Esophagus squamous epithelium (tissue), 4 donors: ENCODE measurements around the gene SOX8.

Experiments
- POLR2A ChIP-seq, 4 donors: fragments of 450-650 bp; IDR thresholded peaks; one replicate each; pipeline ENCODE4 v1.6.1; 2017; ENCODE audit warnings: antibody characterized with exemption in 4 of 4, mild to moderate bottlenecking in 4 of 4, moderate library complexity in 3 of 4
- TF ChIP-seq, protein P1 (sequence below), 6 experiments: fragments of 450-650 bp in 4 of 6; fragments of 200-600 bp in 2 of 6; sonication (generic) in 2 of 6; IDR thresholded peaks; one replicate each; pipeline ENCODE4 v1.5.1; 2016 to 2019; ENCODE audit warnings: antibody characterized with exemption in 6 of 6, mild to moderate bottlenecking in 4 of 6, moderate library complexity in 4 of 6

DNA sequence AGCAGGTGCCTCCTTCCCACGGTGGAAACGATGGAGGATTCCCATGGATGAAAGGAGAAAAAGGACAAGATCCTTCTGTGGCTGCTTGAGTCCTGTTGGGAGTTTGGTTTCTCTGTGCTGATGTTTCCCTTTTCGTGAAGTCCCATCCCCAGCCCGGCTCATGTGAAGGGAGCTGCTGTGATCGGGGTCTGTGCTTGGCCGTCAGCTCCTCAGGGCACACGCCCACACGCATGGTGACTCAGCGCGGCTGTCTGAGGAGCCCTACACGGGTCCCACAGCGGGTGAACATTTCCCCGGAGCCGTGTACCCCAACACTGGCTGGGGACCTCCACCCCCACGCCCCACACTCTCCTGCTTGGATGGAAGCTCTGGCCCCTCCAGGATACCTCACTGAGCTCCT is 46.5 kb downstream of the SOX8 start:
- TF ChIP-seq, protein P1, sequence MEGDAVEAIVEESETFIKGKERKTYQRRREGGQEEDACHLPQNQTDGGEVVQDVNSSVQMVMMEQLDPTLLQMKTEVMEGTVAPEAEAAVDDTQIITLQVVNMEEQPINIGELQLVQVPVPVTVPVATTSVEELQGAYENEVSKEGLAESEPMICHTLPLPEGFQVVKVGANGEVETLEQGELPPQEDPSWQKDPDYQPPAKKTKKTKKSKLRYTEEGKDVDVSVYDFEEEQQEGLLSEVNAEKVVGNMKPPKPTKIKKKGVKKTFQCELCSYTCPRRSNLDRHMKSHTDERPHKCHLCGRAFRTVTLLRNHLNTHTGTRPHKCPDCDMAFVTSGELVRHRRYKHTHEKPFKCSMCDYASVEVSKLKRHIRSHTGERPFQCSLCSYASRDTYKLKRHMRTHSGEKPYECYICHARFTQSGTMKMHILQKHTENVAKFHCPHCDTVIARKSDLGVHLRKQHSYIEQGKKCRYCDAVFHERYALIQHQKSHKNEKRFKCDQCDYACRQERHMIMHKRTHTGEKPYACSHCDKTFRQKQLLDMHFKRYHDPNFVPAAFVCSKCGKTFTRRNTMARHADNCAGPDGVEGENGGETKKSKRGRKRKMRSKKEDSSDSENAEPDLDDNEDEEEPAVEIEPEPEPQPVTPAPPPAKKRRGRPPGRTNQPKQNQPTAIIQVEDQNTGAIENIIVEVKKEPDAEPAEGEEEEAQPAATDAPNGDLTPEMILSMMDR (IDR thresholded peaks at IDR 0.05), result no peak
- TF ChIP-seq POLR2A (IDR thresholded peaks at IDR 0.05), result no peak
